Heart left ventricle (tissue), 13 donors: ENCODE results near the gene CATSPERZ.

Experiments
- POLR2A ChIP-seq, 2 donors: fragments of 450-650 bp; IDR thresholded peaks; one replicate each; pipeline ENCODE4 v1.6.1; 2017; ENCODE audit warnings: antibody characterized with exemption in 2 of 2, mild to moderate bottlenecking in 2 of 2, moderate library complexity in 2 of 2
- TF ChIP-seq, protein P1 (sequence below), 12 donors: fragments of 200-600 bp; sonication (generic) in 4 of 12; IDR thresholded peaks; one replicate each; pipeline versions ENCODE4 v1.5.0 to v1.8.0; 2018 to 2022; ENCODE audit warnings: antibody characterized with exemption in 12 of 12, mild to moderate bottlenecking in 5 of 12
- donor health status: ischemic (EF 13 %, LVEDD 7.1; RV severe dilation, severe dysfunction).
- donor health status: DM: no; HTN: yes; CAD: no.
- donor health status: DM: no; HTN: no; CAD: no.
- donor health status: ischemic (EF 25% LVEDD 6.9; RV normal size, moderate dysfunction).
- donor health status: ischemic (EF 25% LVEDD 5.7; RV mildly dilated, moderate dysfunction).
- donor health status: ischemic (EF 35%, LVEDD 5.7; RV mildly dilated, moderate dysfunction).
- donor health status: nonischemic (EF 11% LVEDD 7.7; RV severe dilation, severe dysfunction).
- donor health status: DM: yes; HTN: yes; CAD: no.
- donor health status: PGD.
- donor health status: ischemic (EF 29% LVEDD 5.4; RV normal size, mild dysfunction).
- donor health status: nonischemic (EF 23%, LVEDD 6.1; RV moderate dilation, normal function).

DNA sequence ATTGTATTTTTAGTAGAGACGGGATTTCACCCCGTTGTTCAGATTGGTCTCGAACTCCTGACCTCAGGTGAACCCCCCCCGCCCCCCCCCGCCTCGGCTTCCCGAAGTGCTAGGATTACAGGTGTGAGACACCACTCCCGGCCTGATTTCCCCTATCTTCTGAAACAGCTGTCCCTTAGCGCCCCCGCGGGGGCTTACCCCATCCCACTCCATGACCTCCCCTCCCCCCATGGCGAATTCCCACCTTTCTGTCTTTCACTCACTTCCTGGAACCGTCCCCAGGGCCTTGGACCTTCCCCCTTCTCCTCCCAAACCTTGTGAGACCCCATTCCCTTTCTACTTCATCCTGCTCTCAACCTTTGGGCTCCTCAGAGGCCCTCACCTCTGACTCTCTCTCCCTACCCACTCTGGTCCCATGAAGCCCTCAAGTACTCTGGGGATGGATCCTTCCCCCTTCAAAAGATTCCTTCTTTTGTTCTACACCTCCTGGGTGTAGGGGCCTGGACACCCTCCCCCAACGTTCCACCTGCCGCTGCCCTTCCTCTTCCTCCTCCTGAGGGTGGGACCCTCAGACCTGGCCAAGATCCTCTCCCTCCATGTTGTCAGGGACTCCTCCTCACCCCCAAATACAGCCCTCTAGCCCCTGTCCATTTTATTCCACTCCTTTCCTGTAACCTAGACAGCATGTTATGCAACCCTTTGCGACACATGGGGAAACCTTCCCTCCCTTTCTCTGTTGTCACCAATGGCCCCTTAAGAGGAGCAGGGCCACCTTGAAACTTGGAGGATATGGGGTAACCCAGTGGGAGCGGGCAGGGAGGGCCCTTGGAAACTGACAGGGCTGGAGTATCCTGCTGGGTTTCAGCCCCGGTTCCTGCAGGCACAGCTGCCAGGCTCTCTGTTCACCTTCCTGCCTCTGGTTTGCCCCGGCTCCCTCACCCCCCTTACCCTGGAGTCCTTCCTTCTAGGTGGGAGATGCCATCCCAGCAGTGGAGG, 18.9 kb downstream of the CATSPERZ start:
- TF ChIP-seq, protein P1, sequence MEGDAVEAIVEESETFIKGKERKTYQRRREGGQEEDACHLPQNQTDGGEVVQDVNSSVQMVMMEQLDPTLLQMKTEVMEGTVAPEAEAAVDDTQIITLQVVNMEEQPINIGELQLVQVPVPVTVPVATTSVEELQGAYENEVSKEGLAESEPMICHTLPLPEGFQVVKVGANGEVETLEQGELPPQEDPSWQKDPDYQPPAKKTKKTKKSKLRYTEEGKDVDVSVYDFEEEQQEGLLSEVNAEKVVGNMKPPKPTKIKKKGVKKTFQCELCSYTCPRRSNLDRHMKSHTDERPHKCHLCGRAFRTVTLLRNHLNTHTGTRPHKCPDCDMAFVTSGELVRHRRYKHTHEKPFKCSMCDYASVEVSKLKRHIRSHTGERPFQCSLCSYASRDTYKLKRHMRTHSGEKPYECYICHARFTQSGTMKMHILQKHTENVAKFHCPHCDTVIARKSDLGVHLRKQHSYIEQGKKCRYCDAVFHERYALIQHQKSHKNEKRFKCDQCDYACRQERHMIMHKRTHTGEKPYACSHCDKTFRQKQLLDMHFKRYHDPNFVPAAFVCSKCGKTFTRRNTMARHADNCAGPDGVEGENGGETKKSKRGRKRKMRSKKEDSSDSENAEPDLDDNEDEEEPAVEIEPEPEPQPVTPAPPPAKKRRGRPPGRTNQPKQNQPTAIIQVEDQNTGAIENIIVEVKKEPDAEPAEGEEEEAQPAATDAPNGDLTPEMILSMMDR (IDR thresholded peaks at IDR 0.05), result no peak
- no peak for TF ChIP-seq POLR2A (IDR thresholded peaks at IDR 0.05)
